GM10266 (cell line): Measurements from ENCODE around the gene EFNA3.
A peak's percentile ranks its signal among the peaks of the same experiment; 100 is the strongest.

Experiments
- DNase-seq: peaks from one replicate; pipeline ENCODE4 v3.0.0; 2012; ENCODE audit errors: extremely low spot score
- CTCF ChIP-seq: IDR thresholded peaks from 2 replicates; pipeline ENCODE4 v1.5.1; 2012; ENCODE audit warnings: mild to moderate bottlenecking, low read depth; ENCODE audit not compliant: control insufficient read depth, insufficient read depth; ENCODE audit errors: missing control alignments

Gene EFNA3

GRCh38 chr1:155081472-155082300, 3.0 kb downstream of the EFNA3 start:
- no peak for DNase-seq
- TF ChIP-seq CTCF, result no peak

GRCh38 chr1:155082301-155083051, 3.8 kb downstream of the EFNA3 start:
- TF ChIP-seq CTCF, result no peak
- no peak for DNase-seq

GRCh38 chr1:155083052-155083541, 4.5 kb downstream of the EFNA3 start:
- DNase-seq, result no peak
- TF ChIP-seq CTCF, result no peak

GRCh38 chr1:155083865-155084721, 5.5 kb downstream of the EFNA3 start:
- DNase-seq, result no peak
- peak; percentile 41 for TF ChIP-seq CTCF

- peak; percentile 97 for DNase-seq
These were observed 6.3 kb downstream of the EFNA3 start for GRCh38 chr1:155084722-155085503.

More at GRCh38 chr1:155084722-155085503, 6.3 kb downstream of the EFNA3 start:
- TF ChIP-seq CTCF, result peak; percentile 97
